Activated CD8-positive, alpha-beta memory T cell treated with anti-CD3 and anti-CD28 coated beads, Interleukin-2, amount 10 ng/mL, durations not matched to agents 7 days and 5 days (primary cell): Measurements from ENCODE around the gene ADAM19. TPM values are rescaled to one million over a fixed set of nuclear protein-coding genes. Genes with fewer than 3 reads are reported as not detected.
A peak's percentile ranks its signal among the peaks of the same experiment; 100 is the strongest.

ENCODE experiments used
- ATAC-seq: fragments of 150-1000 bp; cut with Tn5 transposase; one replicate; pipeline ENCODE4 v1.10.0; 2021; ENCODE audit warnings: moderate library complexity
- CTCF ChIA-PET: fragments of 350-600 bp; sonication (Branson Sonifier 250); formaldehyde crosslinking; loops from one replicate; lab custom pipeline; 2021; ENCODE audit warnings: antibody characterized with exemption; lab: Charles Lee
- DNase-seq: peaks from one replicate; pipeline ENCODE4 v3.0.0-alpha.2; 2020
- H3K27ac Mint-ChIP-seq: one replicate; pipeline ENCODE4 v1.8.0; 2021; ENCODE audit warnings: mild to moderate bottlenecking, mixed read lengths
- H3K27me3 Mint-ChIP-seq: one replicate; pipeline ENCODE4 v1.8.0; 2021; ENCODE audit warnings: mixed read lengths
- H3K36me3 Mint-ChIP-seq: one replicate; pipeline ENCODE4 v1.8.0; 2021; ENCODE audit warnings: mild to moderate bottlenecking, mixed read lengths
- H3K4me1 Mint-ChIP-seq: one replicate; pipeline ENCODE4 v1.8.0; 2021; ENCODE audit warnings: mixed read lengths
- H3K4me3 Mint-ChIP-seq: one replicate; pipeline ENCODE4 v1.8.0; 2021; ENCODE audit warnings: mild to moderate bottlenecking, moderate library complexity, mixed read lengths
- H3K9me3 Mint-ChIP-seq: one replicate; pipeline ENCODE4 v1.8.0; 2022; ENCODE audit warnings: low read depth, mixed read lengths
- total RNA-seq, 2 experiments: library from RNA; stranded (reverse); gene quantifications; one replicate each; pipeline ENCODE4 v1.2.3, GENCODE V29; 2021

ADAM19 gene
- total RNA-seq, 2 experiments from 2014 or later: 219 to 341 TPM

DNA sequence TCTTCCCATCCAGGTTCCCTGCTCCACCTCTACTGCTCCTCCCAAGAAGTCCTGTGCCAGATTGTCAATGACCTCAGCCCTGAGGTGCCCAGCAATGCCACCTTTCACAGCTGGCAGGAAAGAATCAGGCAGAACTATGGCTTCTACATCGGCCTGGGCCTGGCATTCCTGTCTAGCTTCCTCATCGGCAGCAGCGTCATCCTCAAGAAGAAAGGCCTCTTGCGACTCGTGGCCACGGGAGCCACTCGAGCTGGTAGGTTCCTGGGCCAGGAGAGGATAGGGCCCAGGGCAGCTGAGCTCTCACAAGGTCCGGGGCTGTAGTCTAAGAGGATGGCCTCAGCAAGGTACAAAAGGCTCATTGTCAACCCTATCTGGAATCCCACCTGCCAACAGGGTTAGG is 112.5 kb downstream of the ADAM19 start:
- Mint-ChIP-seq H3K4me3 (no peak overlapping the region), H3K27me3 (peaks cover 32% of the 10 kb centered on the region), H3K4me1 (peaks cover 32% of the 10 kb centered on the region), H3K36me3 (peaks cover 3% of the 10 kb centered on the region), H3K27ac (no peak overlapping the region), H3K9me3 (no peaks in the 10 kb centered on the region)
- CTCF ChIA-PET: interaction anchor here (0.8 to 3.9 kb wide), 5 partner anchors 9 to 281 kb away, joined by 3 to 10 read pairs (median 3); partner anchors contain the start of gene LSM11
- no peak for ATAC-seq
- DNase-seq: no peak

DNA sequence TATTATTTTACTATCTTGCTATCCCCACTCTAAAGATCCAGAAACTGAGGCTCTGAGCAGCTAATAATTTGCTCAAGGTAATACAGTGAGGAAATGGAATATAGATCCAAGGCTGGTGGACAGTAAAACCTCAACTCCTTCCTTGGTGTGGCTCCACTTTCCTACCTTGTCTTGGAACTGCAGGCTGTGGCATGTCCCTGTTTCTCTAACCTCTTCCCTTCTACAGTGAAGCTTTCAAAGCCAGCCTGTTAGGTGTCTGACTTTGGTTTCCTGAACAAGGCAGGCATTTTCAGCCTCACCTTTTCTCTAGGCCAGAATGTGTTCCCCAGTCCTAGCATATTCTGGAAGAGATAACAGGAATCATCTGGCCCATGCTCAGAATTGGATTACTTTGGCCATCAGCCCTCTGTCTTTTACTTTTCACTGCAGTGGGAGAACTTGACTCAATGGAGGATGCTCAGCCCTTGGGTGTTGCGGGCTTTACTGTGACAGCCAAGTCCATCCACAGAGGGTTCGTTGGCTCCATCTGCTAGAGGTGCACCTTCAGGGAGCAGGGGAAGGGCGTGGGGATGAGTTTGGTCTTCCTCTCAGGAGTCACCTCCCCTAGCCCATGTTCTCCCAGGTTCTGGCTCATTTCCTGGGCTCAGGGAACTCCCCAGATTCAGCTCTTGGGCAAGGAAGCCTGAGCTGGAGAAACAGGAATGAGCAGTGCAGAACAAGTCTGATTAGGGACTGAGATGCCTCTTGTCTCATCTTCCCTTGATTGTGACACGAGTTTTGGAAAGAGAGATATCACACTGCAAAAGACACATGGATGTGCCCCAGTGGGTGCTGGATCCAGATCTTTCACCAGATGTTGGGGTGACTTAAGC is 114.4 kb downstream of the ADAM19 start:
- peaks cover 3% of the 10 kb centered on the region for H3K36me3 Mint-ChIP-seq
- CTCF ChIA-PET: interaction anchor here (1.0 to 3.7 kb wide), 8 partner anchors 9 to 282 kb away, joined by 3 to 23 read pairs (median 5); partner anchors contain the start of gene LSM11
- H3K4me3 Mint-ChIP-seq: no peak overlapping the region
- peaks cover 32% of the 10 kb centered on the region for H3K27me3 Mint-ChIP-seq
- DNase-seq (no peak), ATAC-seq (no peak)
- H3K4me1 Mint-ChIP-seq: peaks cover 32% of the 10 kb centered on the region
- H3K9me3 Mint-ChIP-seq: no peaks in the 10 kb centered on the region
- H3K27ac Mint-ChIP-seq: no peak overlapping the region

DNA sequence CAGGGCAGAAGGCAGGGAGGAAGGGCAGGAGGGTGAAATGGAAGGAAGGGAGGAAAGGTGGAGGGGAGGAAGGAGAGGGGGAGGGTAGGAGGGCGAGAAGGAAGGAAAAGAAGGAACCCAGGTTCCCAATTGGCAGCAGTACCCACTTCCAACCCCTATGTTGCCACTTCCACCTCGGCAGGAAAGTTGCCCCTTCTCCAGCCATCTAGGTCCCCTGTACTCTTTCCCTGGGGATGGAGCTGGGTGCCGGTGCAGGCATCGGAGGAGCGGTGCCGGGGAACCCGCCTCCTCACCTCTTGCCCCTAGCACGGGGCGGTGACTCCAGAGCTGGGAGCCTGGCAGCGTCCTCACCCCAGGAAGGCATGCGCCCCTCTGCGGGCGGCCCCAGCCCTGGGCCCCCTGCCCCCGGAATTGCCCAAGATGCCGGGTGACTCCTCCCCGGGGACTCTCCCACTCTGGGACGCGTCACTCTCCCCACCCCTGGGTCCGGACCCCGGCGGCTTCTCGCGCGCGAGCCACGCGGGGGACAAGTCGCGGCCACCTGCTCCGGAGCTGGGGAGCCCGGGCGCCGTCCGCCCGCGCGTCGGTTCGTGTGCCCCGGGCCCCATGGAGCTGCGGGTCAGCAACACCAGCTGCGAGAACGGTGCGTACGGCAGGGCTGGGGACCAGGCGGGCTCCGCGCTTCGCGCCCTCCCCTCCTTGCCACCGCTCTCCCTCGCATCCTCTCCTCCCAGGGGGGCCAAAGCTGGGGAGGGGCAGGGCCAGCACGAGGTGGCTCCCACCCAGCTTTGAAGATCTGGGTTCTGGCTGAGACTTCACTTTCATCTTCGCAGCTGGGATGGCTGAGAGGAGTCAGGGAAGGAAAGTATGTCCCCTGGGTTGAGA is 115.6 kb downstream of the ADAM19 start, which contains the start of gene NIPAL4:
TSS of gene NIPAL4 (plus strand) at position 499 of the 885 bp plus-strand sequence. CDS start at position 607, 108 bp downstream.
- peaks cover 3% of the 10 kb centered on the region for H3K36me3 Mint-ChIP-seq
- ATAC-seq (peak; percentile 38), DNase-seq (no peak)
- peaks cover 32% of the 10 kb centered on the region for H3K27me3 Mint-ChIP-seq
- CTCF ChIA-PET: interaction anchor here (1.0 to 3.7 kb wide), 8 partner anchors 10 to 283 kb away, joined by 3 to 23 read pairs (median 5); partner anchors contain the start of gene LSM11
- H3K9me3 Mint-ChIP-seq: no peaks in the 10 kb centered on the region
- H3K4me3 Mint-ChIP-seq: peak within 1 kb of the TSS; percentile 61
- no peak within 1 kb of the TSS for H3K27ac Mint-ChIP-seq
- H3K4me1 Mint-ChIP-seq: peaks cover 28% of the 10 kb centered on the region

DNA sequence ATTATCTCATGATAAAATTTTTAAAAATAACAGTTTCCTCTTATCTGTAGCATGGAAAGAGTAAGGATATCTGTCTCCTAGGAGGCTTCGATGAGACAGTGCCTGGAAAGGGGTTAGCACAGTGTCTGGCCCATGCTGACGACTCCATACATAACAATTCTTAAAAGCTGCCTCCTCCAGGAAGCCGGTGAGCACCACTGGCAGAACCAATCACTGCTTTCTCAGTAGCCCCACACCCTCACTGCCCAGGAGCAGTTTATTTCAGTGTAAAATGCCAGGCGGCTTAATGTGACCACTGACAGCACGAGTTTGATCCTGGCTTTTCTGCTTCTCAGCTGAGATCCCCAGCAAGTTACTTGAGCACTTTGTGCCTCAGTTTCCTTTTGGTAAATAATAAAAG is 116.7 kb downstream of the ADAM19 start:
- DNase-seq: no peak
- CTCF ChIA-PET: interaction anchor here (1.9 to 3.7 kb wide), 3 partner anchors 9 to 26 kb away, joined by 6 to 23 read pairs (median 14); no protein-coding TSS in a partner anchor
- Mint-ChIP-seq H3K4me1 (peaks cover 19% of the 10 kb centered on the region), H3K36me3 (peaks cover 2% of the 10 kb centered on the region), H3K9me3 (no peaks in the 10 kb centered on the region), H3K4me3 (no peak overlapping the region), H3K27me3 (peaks cover 37% of the 10 kb centered on the region), H3K27ac (no peak overlapping the region)
- no peak for ATAC-seq

DNA sequence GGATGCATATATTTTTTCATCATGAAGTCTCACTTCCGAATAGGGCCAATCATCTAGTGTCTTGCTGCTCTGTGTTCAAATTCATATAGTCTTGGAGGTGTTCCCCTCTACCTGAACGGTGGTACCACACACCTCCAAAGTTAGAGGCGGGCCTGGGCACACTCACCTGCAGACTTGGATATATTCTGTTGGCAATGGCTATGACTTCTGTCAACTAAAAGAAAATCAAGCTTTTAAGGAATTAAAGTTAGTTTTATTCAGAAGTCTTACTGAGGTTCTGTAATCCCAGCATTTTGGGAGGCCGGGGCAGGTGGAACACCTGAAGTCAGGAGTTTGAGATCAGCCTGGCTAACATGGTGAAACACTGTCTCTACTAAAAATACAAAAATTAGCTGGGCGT is 118.2 kb downstream of the ADAM19 start:
- Mint-ChIP-seq H3K4me1 (peaks cover 16% of the 10 kb centered on the region), H3K36me3 (no peaks in the 10 kb centered on the region), H3K4me3 (no peak overlapping the region), H3K27me3 (peaks cover 37% of the 10 kb centered on the region), H3K27ac (no peak overlapping the region), H3K9me3 (no peaks in the 10 kb centered on the region)
- CTCF ChIA-PET: interaction anchor here (0.7 to 3.7 kb wide), 4 partner anchors 8 to 286 kb away, joined by 3 to 14 read pairs (median 3); partner anchors contain the start of gene LSM11
- ATAC-seq (no peak), DNase-seq (no peak)

DNA sequence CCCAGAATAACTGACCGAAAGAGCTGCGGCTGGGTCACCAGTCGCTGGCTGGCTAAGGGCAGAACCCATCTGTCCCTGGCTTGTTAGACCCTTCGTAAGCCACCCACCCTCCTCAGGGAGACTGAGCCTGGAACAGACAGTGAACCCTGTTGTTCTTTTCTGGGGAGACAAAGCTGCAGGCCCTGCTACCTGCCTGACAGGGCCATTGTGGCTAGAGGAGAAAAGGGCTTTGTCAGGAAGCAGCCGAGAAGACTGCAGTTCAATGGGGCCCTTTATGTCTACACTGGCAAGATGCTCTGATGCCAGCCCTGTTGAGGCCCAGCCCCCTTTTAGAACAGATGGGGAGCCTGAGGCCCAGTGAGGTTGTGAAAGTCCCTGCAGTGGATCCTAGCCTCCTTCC is 119.3 kb downstream of the ADAM19 start:
- ATAC-seq: no peak
- Mint-ChIP-seq H3K4me3 (no peak overlapping the region), H3K36me3 (no peaks in the 10 kb centered on the region), H3K4me1 (peaks cover 16% of the 10 kb centered on the region), H3K27ac (no peak overlapping the region), H3K9me3 (no peaks in the 10 kb centered on the region), H3K27me3 (peaks cover 31% of the 10 kb centered on the region)
- DNase-seq: no peak
- CTCF ChIA-PET: interaction anchor here (1.2 kb wide), 1 partner anchor 24 kb away, joined by 3 read pairs; no protein-coding TSS in a partner anchor

DNA sequence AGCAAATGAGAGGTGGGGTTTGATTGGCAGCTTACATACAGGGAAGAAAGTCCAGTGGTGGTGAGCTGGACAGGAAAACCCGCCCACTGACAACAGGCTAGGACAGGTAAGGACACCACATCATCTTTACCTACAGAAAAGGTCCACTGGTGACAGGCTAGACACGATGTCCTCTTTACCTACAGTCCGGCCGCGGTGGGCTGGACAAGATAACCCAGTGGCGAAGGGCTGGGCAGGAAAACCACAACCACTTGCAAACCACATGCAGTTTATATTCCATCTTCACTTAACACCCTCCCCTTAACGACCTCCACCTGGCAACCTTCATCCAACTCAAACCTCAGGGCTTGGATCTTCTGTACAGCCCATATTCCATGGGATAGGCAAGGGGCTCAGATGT is 120.5 kb downstream of the ADAM19 start:
- H3K27ac Mint-ChIP-seq: no peak overlapping the region
- CTCF ChIA-PET: no interaction called here
- H3K9me3 Mint-ChIP-seq: no peaks in the 10 kb centered on the region
- DNase-seq: no peak
- no peaks in the 10 kb centered on the region for H3K36me3 Mint-ChIP-seq
- no peak overlapping the region for H3K4me3 Mint-ChIP-seq
- no peak for ATAC-seq
- H3K4me1 Mint-ChIP-seq: peaks cover 7% of the 10 kb centered on the region
- H3K27me3 Mint-ChIP-seq: peaks cover 20% of the 10 kb centered on the region

DNA sequence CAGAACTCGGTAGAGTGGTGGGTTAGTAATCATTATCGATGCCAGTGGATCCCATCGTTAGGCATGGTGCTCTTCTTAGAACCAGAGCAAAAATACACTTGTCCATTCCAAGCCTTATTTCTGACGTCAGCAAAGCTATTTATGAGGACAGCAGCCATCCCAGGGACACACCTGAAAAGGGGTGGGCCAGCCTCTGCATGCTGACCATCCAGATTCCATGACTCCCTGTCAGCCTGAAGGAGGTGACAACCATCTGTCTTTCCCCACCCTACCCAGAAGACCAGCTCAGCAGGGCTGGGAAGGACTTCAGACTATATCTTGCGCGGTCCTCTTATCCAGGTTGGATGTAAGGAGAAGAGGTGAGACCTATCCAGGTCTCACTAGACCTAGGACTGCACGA is 121.3 kb downstream of the ADAM19 start:
- H3K27ac Mint-ChIP-seq: no peak overlapping the region
- peak; percentile 31 for DNase-seq
- peaks cover 7% of the 10 kb centered on the region for H3K4me1 Mint-ChIP-seq
- H3K9me3 Mint-ChIP-seq: no peaks in the 10 kb centered on the region
- peaks cover 15% of the 10 kb centered on the region for H3K27me3 Mint-ChIP-seq
- H3K4me3 Mint-ChIP-seq: no peak overlapping the region
- CTCF ChIA-PET: no interaction called here
- no peaks in the 10 kb centered on the region for H3K36me3 Mint-ChIP-seq
- ATAC-seq: no peak

DNA sequence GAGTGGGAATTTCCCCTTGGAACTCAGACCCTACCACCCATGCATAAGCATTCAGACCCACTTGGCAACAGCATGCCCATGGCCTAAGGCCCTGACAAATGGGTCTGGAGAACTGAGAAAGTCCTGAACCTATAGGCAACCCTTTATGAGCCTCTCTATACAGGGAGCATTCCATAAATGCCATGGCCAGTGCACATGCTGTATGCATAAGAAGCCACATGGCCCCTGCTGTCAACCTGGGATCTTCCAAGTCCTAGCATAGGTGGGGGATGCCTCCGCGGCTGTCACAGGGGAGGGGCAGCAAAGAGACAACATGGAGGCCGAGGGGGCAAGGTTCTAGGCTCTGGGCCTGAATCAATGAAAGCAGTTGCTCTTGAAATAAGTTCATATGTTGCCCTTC is 123.8 kb downstream of the ADAM19 start:
- H3K27ac Mint-ChIP-seq: no peak overlapping the region
- ATAC-seq: no peak
- CTCF ChIA-PET: no interaction called here

DNA sequence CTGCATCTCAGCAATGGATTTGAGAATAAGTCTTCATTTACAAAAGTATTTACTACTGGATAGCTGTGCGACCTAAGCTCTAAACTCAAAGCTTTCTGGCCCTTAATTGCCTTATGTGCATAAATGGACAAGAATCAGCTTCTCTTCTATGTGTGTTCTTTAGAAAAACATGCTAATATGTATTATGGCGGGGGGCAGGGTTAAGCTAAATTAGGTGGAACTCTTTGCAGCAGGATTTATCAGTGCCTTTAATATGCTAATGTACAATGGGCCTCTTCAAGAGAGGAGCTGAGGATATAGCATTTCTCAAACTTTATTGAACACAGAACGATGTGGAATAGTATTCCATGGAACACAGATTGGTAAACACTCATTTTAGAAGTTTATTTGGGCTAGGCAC is 125.6 kb downstream of the ADAM19 start:
- no peak for ATAC-seq
- Mint-ChIP-seq H3K9me3 (no peaks in the 10 kb centered on the region), H3K27ac (no peak overlapping the region), H3K27me3 (peaks cover 8% of the 10 kb centered on the region), H3K36me3 (no peaks in the 10 kb centered on the region), H3K4me1 (peaks cover 3% of the 10 kb centered on the region), H3K4me3 (no peak overlapping the region)
- no peak for DNase-seq
- CTCF ChIA-PET: interaction anchor here (1.2 to 4.1 kb wide), 2 partner anchors 9 to 121 kb away, joined by 4 to 14 read pairs; partner anchors contain the start of gene NIPAL4

More for the DNA sequence above, 123.8 kb downstream of the ADAM19 start:
- Mint-ChIP-seq H3K36me3 (no peaks in the 10 kb centered on the region), H3K4me1 (peaks cover 7% of the 10 kb centered on the region), H3K27me3 (peaks cover 5% of the 10 kb centered on the region), H3K4me3 (no peak overlapping the region), H3K9me3 (no peaks in the 10 kb centered on the region)
- DNase-seq: peak; percentile 21

DNA sequence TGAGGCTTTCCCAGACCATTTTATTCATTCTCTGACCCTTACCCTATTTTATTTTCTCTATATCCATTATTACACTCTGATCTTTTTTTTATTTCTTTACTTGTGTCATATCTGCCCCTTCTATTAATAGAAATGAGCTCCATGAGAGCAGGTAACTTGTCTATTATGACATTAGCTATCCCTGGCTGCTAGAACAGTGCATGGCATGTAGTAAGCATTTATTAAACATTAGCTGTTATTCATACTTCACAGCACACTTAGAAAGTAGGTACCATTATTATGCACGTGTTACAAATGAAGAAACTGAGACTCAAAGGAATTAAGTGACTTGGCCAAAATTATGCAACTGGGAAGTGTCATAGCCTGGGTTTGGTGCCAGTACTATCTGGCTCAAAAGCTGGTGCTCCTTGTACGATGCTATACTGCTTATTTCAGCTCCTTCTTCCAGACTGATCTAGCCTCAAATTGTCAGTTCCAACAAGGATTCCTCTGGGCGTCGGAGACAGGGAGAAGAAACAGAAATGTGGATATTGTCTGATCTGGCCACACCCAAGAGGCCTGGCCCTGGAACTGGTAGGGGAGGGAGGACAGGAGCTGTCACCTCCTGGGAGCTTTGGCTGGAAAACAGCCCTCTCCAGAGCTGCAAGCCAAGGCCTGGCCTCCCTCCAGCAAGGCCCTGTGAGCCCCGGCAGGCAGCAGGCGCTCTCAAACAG is 126.4 kb downstream of the ADAM19 start:
- Mint-ChIP-seq H3K36me3 (no peaks in the 10 kb centered on the region), H3K4me1 (no peaks in the 10 kb centered on the region), H3K9me3 (no peaks in the 10 kb centered on the region), H3K27me3 (peaks cover 6% of the 10 kb centered on the region), H3K27ac (no peak overlapping the region), H3K4me3 (no peak overlapping the region)
- peak; percentile 16 for DNase-seq
- ATAC-seq: no peak
- CTCF ChIA-PET: interaction anchor here (0.9 to 4.1 kb wide), 5 partner anchors 10 to 269 kb away, joined by 3 to 14 read pairs (median 4); partner anchors contain the start of gene NIPAL4

DNA sequence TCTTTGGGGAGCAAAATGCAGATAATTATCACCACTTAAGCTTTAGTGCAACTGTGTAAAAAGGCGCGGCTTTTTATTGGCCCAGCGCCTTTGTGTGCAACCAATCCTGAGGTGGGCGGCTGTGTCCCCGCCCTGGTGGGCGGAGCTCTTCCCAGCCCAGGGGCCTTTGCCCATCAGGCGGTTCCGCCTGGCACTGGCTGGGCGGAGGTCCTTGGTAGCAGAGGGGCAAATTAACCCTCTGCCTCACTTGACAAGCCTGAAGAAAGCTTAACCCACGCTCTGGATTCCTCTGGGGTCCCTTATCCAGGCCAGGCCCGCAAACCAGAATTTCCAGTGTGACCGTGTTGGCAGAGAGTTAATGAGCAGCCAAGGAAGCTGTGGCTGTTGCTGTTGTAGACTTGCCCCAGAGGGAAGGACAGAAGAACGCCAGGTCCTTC is 128.4 kb downstream of the ADAM19 start:
- DNase-seq: no peak
- no peaks in the 10 kb centered on the region for H3K4me1 Mint-ChIP-seq
- H3K27ac Mint-ChIP-seq: no peak overlapping the region
- CTCF ChIA-PET: interaction anchor here (0.8 to 4.1 kb wide), 3 partner anchors 12 to 296 kb away, joined by 3 to 14 read pairs (median 4); partner anchors contain the start of genes LSM11 and NIPAL4
- no peak for ATAC-seq
- H3K36me3 Mint-ChIP-seq: no peaks in the 10 kb centered on the region
- no peaks in the 10 kb centered on the region for H3K9me3 Mint-ChIP-seq
- no peak overlapping the region for H3K4me3 Mint-ChIP-seq
- H3K27me3 Mint-ChIP-seq: peaks cover 17% of the 10 kb centered on the region
